ENCODE data around the gene P2RY8. TPM values are rescaled to one million over a fixed set of nuclear protein-coding genes. Genes with fewer than 3 reads are reported as not detected.
"Not testable (repeated sequence)": the region's sequence is repeated elsewhere in the genome, so short reads cannot be mapped to it uniquely, and the experiment has no call there.

Gene P2RY8
- total RNA-seq, 1 donor = not detected

- Histone ChIP-seq H4K20me1 (ENCODE audit: insufficient read depth, low read length) (no peaks in the 10 kb centered on the region), H3K36me3 (ENCODE audit: insufficient read depth, low read length) (no peaks in the 10 kb centered on the region), H3K27ac (ENCODE audit: low read depth, low read length) (no peak overlapping the region), H2AFZ (ENCODE audit: low read length) (no peak overlapping the region), H3K27me3 (ENCODE audit: insufficient read depth, low read length) (no peaks in the 10 kb centered on the region), H3K4me1 (ENCODE audit: insufficient read depth, low read length) (no peaks in the 10 kb centered on the region), H3K79me2 (ENCODE audit: insufficient read depth, low read length) (no peaks in the 10 kb centered on the region), H3K4me3 (ENCODE audit: insufficient read depth, low read length) (no peak overlapping the region), H3K9me3 (ENCODE audit: low read depth, low read length) (no peaks in the 10 kb centered on the region), H3K4me2 (ENCODE audit: insufficient read depth, low read length) (no peak overlapping the region)
- peak; percentile 88 for DNase-seq (ENCODE audit: insufficient read length, low spot score, missing footprints)
- TF ChIP-seq, protein P1, sequence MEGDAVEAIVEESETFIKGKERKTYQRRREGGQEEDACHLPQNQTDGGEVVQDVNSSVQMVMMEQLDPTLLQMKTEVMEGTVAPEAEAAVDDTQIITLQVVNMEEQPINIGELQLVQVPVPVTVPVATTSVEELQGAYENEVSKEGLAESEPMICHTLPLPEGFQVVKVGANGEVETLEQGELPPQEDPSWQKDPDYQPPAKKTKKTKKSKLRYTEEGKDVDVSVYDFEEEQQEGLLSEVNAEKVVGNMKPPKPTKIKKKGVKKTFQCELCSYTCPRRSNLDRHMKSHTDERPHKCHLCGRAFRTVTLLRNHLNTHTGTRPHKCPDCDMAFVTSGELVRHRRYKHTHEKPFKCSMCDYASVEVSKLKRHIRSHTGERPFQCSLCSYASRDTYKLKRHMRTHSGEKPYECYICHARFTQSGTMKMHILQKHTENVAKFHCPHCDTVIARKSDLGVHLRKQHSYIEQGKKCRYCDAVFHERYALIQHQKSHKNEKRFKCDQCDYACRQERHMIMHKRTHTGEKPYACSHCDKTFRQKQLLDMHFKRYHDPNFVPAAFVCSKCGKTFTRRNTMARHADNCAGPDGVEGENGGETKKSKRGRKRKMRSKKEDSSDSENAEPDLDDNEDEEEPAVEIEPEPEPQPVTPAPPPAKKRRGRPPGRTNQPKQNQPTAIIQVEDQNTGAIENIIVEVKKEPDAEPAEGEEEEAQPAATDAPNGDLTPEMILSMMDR (IDR thresholded peaks at IDR 0.05; ENCODE audit: extremely low read depth, low read depth, low read length) = peak; percentile 78
Measured at GRCh38 chrX:1581132-1581531, 44.1 kb upstream of the P2RY8 start.

- Histone ChIP-seq H3K36me3 (ENCODE audit: insufficient read depth, low read length) (no peaks in the 10 kb centered on the region), H3K4me1 (ENCODE audit: insufficient read depth, low read length) (no peaks in the 10 kb centered on the region), H2AFZ (ENCODE audit: low read length) (no peak overlapping the region), H3K27me3 (ENCODE audit: insufficient read depth, low read length) (no peaks in the 10 kb centered on the region), H3K27ac (ENCODE audit: low read depth, low read length) (no peak overlapping the region), H3K4me2 (ENCODE audit: insufficient read depth, low read length) (no peak overlapping the region), H3K79me2 (ENCODE audit: insufficient read depth, low read length) (no peaks in the 10 kb centered on the region), H4K20me1 (ENCODE audit: insufficient read depth, low read length) (no peaks in the 10 kb centered on the region), H3K9me3 (ENCODE audit: low read depth, low read length) (no peaks in the 10 kb centered on the region), H3K4me3 (ENCODE audit: insufficient read depth, low read length) (no peak overlapping the region)
- TF ChIP-seq, protein P1 (IDR thresholded peaks at IDR 0.05; ENCODE audit: extremely low read depth, low read depth, low read length) = no peak
- no peak for DNase-seq (ENCODE audit: insufficient read length, low spot score, missing footprints)
Measured at GRCh38 chrX:1578511-1579173, 41.7 kb upstream of the P2RY8 start.

- no peak overlapping the region for H2AFZ ChIP-seq (ENCODE audit: low read length)
- H4K20me1 ChIP-seq (ENCODE audit: insufficient read depth, low read length) = no peaks in the 10 kb centered on the region
- H3K27ac ChIP-seq (ENCODE audit: low read depth, low read length) = no peak overlapping the region
- H3K4me1 ChIP-seq (ENCODE audit: insufficient read depth, low read length) = no peaks in the 10 kb centered on the region
- H3K4me2 ChIP-seq (ENCODE audit: insufficient read depth, low read length) = no peak overlapping the region
- no peak for DNase-seq (ENCODE audit: insufficient read length, low spot score, missing footprints)
- no peaks in the 10 kb centered on the region for H3K9me3 ChIP-seq (ENCODE audit: low read depth, low read length)
- H3K27me3 ChIP-seq (ENCODE audit: insufficient read depth, low read length) = no peaks in the 10 kb centered on the region
- TF ChIP-seq, protein P1 (IDR thresholded peaks at IDR 0.05; ENCODE audit: extremely low read depth, low read depth, low read length) = no peak
- no peaks in the 10 kb centered on the region for H3K79me2 ChIP-seq (ENCODE audit: insufficient read depth, low read length)
- H3K4me3 ChIP-seq (ENCODE audit: insufficient read depth, low read length) = no peak overlapping the region
- no peaks in the 10 kb centered on the region for H3K36me3 ChIP-seq (ENCODE audit: insufficient read depth, low read length)
Measured at GRCh38 chrX:1577845-1578244, 40.9 kb upstream of the P2RY8 start.

GRCh38 chrX:1576201-1576992 lies 39.4 kb upstream of the P2RY8 start:
- Histone ChIP-seq H3K36me3 (ENCODE audit: insufficient read depth, low read length) (no peaks in the 10 kb centered on the region), H2AFZ (ENCODE audit: low read length) (no peak overlapping the region), H3K4me3 (ENCODE audit: insufficient read depth, low read length) (no peak overlapping the region), H3K4me1 (ENCODE audit: insufficient read depth, low read length) (no peaks in the 10 kb centered on the region), H3K9me3 (ENCODE audit: low read depth, low read length) (no peaks in the 10 kb centered on the region), H3K79me2 (ENCODE audit: insufficient read depth, low read length) (no peaks in the 10 kb centered on the region), H3K27me3 (ENCODE audit: insufficient read depth, low read length) (no peaks in the 10 kb centered on the region), H4K20me1 (ENCODE audit: insufficient read depth, low read length) (no peaks in the 10 kb centered on the region), H3K27ac (ENCODE audit: low read depth, low read length) (no peak overlapping the region), H3K4me2 (ENCODE audit: insufficient read depth, low read length) (no peak overlapping the region)
- TF ChIP-seq, protein P1 (IDR thresholded peaks at IDR 0.05; ENCODE audit: extremely low read depth, low read depth, low read length) = no peak
- DNase-seq (ENCODE audit: insufficient read length, low spot score, missing footprints) = no peak

DNA sequence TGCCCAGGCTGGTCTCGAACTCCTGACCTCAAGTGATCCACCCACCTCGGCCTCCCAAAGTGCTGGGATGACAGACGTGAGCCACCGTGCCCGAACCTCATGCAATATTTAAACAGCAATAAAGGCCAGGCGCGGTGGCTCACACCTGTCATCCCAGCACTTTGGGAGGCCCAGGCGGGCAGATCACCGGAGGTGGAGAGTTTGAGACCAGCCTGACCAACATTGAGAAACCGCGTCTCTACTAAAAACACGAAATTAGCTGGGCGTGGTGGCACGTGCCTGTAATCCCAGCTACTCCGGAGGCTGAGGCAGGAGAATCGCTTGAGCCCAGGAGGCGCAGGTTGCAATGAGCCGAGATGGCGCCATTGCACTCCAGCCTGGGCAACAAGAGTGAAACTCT lies 37.2 kb upstream of the P2RY8 start:
- not testable (repeated sequence) for H3K27me3 ChIP-seq (ENCODE audit: insufficient read depth, low read length); H3K4me2 ChIP-seq (ENCODE audit: insufficient read depth, low read length); DNase-seq (ENCODE audit: insufficient read length, low spot score, missing footprints); H3K4me3 ChIP-seq (ENCODE audit: insufficient read depth, low read length); H3K27ac ChIP-seq (ENCODE audit: low read depth, low read length); H3K79me2 ChIP-seq (ENCODE audit: insufficient read depth, low read length); H4K20me1 ChIP-seq (ENCODE audit: insufficient read depth, low read length); H3K36me3 ChIP-seq (ENCODE audit: insufficient read depth, low read length); H2AFZ ChIP-seq (ENCODE audit: low read length); H3K9me3 ChIP-seq (ENCODE audit: low read depth, low read length); H3K4me1 ChIP-seq (ENCODE audit: insufficient read depth, low read length)
